GM12864 (cell line): ENCODE results near the gene TBCB.

Experiments used
- DNase-seq: peaks from one replicate; pipeline ENCODE4 v3.0.0-alpha.2; 2011; ENCODE audit warnings: low read depth
- H3K4me3 ChIP-seq: 2 replicates; pipeline ENCODE4 v1.5.1; 2011; ENCODE audit warnings: mild to moderate bottlenecking, low read depth, low read length, control low read depth
- CTCF ChIP-seq: IDR thresholded peaks from 2 replicates; pipeline ENCODE4 v1.5.1; 2011; ENCODE audit warnings: low read depth, mild to moderate bottlenecking, moderate library complexity, low read length, control low read depth, inconsistent platforms; ENCODE audit errors: missing control alignments

The TBCB gene

DNA sequence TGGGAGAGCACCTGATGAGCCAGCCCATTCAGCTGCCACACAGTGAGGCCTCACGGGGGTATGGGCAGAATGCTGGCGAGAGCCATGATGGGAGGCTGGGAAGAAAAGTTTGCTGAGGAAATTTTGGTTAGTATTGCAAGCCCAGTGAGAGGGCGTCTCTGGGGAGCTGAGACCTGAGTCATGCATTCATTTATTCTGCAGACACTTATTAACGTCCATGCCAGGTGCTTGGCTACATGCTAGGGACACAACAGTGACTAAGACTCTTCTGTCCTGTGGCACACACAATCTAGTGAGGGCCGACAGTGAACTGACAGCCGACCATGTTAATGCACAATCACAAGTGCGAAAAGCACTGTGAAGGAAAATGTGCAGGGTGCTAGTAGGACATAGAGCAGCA, 33.4 kb upstream of the TBCB start:
- no peak for DNase-seq
- no peak overlapping the region for H3K4me3 ChIP-seq
- no peak for TF ChIP-seq CTCF

DNA sequence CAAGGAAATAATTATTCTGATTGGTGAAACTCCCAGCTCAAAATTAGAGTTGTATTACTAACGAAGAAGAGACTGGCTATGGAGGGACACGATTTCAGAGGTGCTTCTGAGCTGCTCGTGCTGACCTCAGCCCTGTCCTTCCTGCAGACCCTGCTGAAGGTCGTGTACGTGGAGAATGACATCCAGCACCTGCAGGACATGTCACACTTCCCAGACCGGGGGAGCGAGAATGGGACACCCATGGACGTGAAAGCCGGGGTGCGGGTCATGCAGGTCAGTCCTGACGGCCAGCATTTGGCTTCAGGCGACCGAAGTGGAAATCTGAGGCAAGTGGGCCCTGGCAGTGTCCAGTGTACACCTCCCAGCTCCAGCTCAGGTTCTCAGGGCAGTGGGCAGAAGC, 32.4 kb upstream of the TBCB start:
- TF ChIP-seq CTCF: no peak
- no peak overlapping the region for H3K4me3 ChIP-seq
- DNase-seq: no peak

DNA sequence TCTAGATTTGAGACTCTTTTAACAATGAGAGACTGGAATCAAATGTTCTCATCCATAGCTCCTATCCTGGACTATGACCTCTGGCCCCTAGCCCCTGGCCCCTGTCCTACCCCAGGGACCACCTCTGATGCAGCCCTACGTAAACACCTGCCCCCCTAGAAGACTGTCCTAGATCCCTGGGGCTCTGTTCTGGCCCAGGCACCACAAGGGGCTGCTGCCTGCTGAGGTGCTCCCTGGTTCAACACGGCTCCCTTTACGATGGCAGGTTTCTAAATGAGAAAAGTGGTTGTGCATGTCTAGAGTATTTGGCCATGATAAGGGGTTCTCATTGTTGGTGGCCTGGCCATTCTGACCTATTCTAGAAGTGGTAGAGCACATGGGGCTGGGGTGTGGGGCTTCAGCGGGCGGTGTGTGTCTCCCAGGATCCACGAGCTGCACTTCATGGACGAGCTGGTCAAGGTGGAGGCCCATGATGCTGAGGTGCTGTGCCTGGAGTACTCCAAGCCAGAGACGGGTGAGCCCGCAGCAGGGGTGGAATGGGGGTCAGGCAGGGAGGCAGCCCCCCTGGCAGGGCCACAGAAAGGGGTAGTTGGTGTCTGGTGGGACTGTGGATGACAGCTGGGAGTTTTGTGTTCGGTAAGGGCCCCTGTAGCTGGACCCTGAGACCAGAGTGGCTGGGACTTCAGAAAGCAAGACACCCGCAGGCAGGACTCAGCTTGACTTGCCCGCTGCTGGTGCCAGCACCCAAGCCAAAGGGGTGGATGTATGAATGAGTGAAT, 30.8 kb upstream of the TBCB start:
- no peak overlapping the region for H3K4me3 ChIP-seq
- DNase-seq: no peak
- no peak for TF ChIP-seq CTCF

GRCh38 chr19:36086326-36086725, 28.9 kb upstream of the TBCB start:
- no peak for DNase-seq
- no peak overlapping the region for H3K4me3 ChIP-seq
- TF ChIP-seq CTCF: no peak

DNA sequence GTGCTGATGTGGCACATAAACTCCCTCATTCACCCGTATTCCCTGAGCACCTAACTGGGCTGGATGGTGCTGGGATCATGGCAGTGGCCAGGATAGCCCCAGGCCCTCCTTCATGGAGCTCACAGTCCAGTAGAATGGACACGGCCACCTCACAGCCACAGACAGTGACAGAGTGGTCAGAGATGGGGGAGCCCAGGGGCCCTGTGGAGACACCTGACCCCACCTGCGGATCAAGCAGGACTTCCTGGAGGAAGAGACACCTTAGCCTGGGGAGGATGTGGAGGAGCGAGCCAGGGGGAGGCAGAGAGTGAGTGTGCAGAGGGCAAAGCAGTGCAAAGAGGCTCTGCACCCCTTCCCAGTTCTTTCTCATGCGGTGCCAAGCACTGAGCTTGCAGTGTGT, 25.4 kb upstream of the TBCB start:
- DNase-seq: no peak
- no peak overlapping the region for H3K4me3 ChIP-seq
- no peak for TF ChIP-seq CTCF

DNA sequence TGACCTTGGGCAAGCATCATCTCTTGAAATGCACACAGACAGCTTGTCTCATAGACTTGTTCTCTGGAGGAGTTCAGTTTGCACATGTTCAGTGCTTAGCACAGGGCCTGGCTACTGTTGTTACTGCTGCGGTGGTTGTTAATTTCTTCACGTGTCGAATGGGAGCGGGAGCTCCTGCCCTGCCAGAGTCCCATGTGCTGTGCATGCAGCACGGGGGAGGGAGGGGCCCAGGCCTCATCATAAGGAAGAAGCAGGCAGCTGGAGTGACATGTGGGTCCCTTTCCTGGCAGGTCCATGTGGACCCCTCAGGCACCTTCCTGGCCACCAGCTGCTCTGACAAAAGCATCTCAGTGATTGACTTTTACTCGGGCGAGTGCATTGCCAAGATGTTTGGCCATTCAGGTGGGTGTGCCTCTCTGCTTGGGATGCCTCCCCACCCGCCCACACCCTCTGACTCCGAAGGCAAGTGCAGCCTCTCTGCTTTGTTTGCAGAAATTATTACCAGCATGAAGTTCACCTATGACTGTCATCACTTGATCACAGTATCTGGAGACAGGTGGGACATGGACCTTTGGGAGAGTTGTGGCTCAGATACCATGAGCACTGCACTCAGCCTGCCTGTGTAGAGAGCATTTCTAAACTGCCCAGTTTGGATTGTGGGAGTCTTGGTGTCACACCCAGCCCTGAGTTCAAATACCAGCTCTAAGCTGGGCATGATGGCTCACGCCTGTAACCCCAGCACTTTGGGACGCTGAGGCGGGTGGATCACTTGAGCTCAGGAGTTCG, 24.2 kb upstream of the TBCB start:
- no peak for DNase-seq

More for the DNA sequence above, 24.2 kb upstream of the TBCB start:
- no peak overlapping the region for H3K4me3 ChIP-seq
- TF ChIP-seq CTCF: no peak
